Measurements from ENCODE around the gene KIZ.
"Not testable (repeated sequence)": the region's sequence is repeated elsewhere in the genome, so short reads cannot be mapped to it uniquely, and the experiment has no call there.

Gene KIZ

GRCh38 chr20:21141825-21142224 lies 15.9 kb downstream of the KIZ start:
- no peak for DNase-seq

- DNase-seq = no peak
Measured at GRCh38 chr20:21143194-21143890, 17.5 kb downstream of the KIZ start.

GRCh38 chr20:21145424-21145823 lies 19.5 kb downstream of the KIZ start:
- DNase-seq = no peak

- no peak for DNase-seq
Measured at GRCh38 chr20:21146215-21146614, 20.3 kb downstream of the KIZ start.

GRCh38 chr20:21147593-21147992 lies 21.7 kb downstream of the KIZ start:
- DNase-seq = no peak

GRCh38 chr20:21149344-21149743 lies 23.5 kb downstream of the KIZ start:
- DNase-seq = no peak

GRCh38 chr20:21151791-21152190 lies 25.9 kb downstream of the KIZ start:
- DNase-seq = no peak

- no peak for DNase-seq
Measured at GRCh38 chr20:21154692-21155091, 28.8 kb downstream of the KIZ start.

GRCh38 chr20:21155268-21155667 lies 29.4 kb downstream of the KIZ start:
- DNase-seq = no peak

GRCh38 chr20:21156266-21156665 lies 30.4 kb downstream of the KIZ start:
- no peak for DNase-seq

- no peak for DNase-seq
Measured at GRCh38 chr20:21157006-21157405, 31.1 kb downstream of the KIZ start.

GRCh38 chr20:21159658-21160380 lies 33.9 kb downstream of the KIZ start:
- DNase-seq = no peak

GRCh38 chr20:21161926-21162325 lies 36.0 kb downstream of the KIZ start:
- DNase-seq = no peak

- DNase-seq = no peak
Measured at GRCh38 chr20:21162631-21163030, 36.7 kb downstream of the KIZ start.

GRCh38 chr20:21166801-21167200 lies 40.9 kb downstream of the KIZ start:
- DNase-seq = no peak

- no peak for DNase-seq
Measured at GRCh38 chr20:21167261-21167660, 41.4 kb downstream of the KIZ start.

- DNase-seq = not testable (repeated sequence)
Measured at GRCh38 chr20:21168061-21168460, 42.2 kb downstream of the KIZ start.

- no peak for DNase-seq
Measured at GRCh38 chr20:21172626-21173025, 46.7 kb downstream of the KIZ start.

- no peak for DNase-seq
Measured at GRCh38 chr20:21173485-21173884, 47.6 kb downstream of the KIZ start.

GRCh38 chr20:21174516-21175239 lies 48.8 kb downstream of the KIZ start:
- no peak for DNase-seq

GRCh38 chr20:21175433-21175832 lies 49.6 kb downstream of the KIZ start:
- no peak for DNase-seq

- DNase-seq = no peak
Measured at GRCh38 chr20:21177767-21178166, 51.9 kb downstream of the KIZ start.

GRCh38 chr20:21179757-21180156 lies 53.9 kb downstream of the KIZ start:
- DNase-seq = no peak

- DNase-seq = no peak
Measured at GRCh38 chr20:21180248-21180647, 54.4 kb downstream of the KIZ start.

Measured in stimulated activated CD8-positive, alpha-beta memory T cell treated with anti-CD3 and anti-CD28 coated beads, Interleukin-4, amount 100 ng/mL, for 48 hours (primary cell).